ENCODE data around the gene STEAP2.

- TF ChIP-seq, protein P1, sequence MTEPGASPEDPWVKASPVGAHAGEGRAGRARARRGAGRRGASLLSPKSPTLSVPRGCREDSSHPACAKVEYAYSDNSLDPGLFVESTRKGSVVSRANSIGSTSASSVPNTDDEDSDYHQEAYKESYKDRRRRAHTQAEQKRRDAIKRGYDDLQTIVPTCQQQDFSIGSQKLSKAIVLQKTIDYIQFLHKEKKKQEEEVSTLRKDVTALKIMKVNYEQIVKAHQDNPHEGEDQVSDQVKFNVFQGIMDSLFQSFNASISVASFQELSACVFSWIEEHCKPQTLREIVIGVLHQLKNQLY (CRISPR knock-in tag; IDR thresholded peaks at IDR 0.05), result no peak
- TF ChIP-seq ATF2 (CRISPR knock-in tag; IDR thresholded peaks at IDR 0.05; ENCODE audit: borderline replicate concordance, low read depth) (no peak), PREB (CRISPR knock-in tag; IDR thresholded peaks at IDR 0.05; ENCODE audit: borderline replicate concordance) (no peak), CTCF (IDR thresholded peaks at IDR 0.05) (no peak), ETV6 (CRISPR knock-in tag; IDR thresholded peaks at IDR 0.05) (no peak), SP1 (CRISPR knock-in tag; conservative IDR thresholded peaks at IDR 0.05) (no peak), TCF7 (CRISPR knock-in tag; IDR thresholded peaks at IDR 0.05; ENCODE audit: low read depth) (no peak), JUN (CRISPR knock-in tag; IDR thresholded peaks at IDR 0.05) (no peak), ZNF281 (CRISPR knock-in tag; IDR thresholded peaks at IDR 0.05) (no peak), TP53 (CRISPR knock-in tag; IDR thresholded peaks at IDR 0.05) (no peak)
- TF ChIP-seq, protein P2, sequence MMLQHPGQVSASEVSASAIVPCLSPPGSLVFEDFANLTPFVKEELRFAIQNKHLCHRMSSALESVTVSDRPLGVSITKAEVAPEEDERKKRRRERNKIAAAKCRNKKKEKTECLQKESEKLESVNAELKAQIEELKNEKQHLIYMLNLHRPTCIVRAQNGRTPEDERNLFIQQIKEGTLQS (CRISPR knock-in tag; conservative IDR thresholded peaks at IDR 0.05), result no peak
- TF ChIP-seq, protein P3, sequence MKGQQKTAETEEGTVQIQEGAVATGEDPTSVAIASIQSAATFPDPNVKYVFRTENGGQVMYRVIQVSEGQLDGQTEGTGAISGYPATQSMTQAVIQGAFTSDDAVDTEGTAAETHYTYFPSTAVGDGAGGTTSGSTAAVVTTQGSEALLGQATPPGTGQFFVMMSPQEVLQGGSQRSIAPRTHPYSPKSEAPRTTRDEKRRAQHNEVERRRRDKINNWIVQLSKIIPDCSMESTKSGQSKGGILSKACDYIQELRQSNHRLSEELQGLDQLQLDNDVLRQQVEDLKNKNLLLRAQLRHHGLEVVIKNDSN (CRISPR knock-in tag; IDR thresholded peaks at IDR 0.05), result no peak
- TF ChIP-seq, protein P4, sequence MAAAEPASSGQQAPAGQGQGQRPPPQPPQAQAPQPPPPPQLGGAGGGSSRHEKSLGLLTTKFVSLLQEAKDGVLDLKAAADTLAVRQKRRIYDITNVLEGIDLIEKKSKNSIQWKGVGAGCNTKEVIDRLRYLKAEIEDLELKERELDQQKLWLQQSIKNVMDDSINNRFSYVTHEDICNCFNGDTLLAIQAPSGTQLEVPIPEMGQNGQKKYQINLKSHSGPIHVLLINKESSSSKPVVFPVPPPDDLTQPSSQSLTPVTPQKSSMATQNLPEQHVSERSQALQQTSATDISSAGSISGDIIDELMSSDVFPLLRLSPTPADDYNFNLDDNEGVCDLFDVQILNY (CRISPR knock-in tag; IDR thresholded peaks at IDR 0.05), result no peak
These were observed 1.8 kb upstream of the STEAP2 start for GRCh38 chr7:90209776-90210175.
